Measurements from ENCODE around the gene GRIK3.

The GRIK3 gene

GRCh38 chr1:37010011-37010410 is 24.3 kb downstream of the GRIK3 start:
- H3K4me3 ChIP-seq (ENCODE audit: low read length), result no peak overlapping the region
- H3K9ac ChIP-seq (ENCODE audit: low read length), result no peak overlapping the region
- H3K27me3 ChIP-seq (replicated peaks; ENCODE audit: control insufficient read depth, insufficient read depth, low read length), result peaks cover 14% of the 10 kb centered on the region
- H3K9me3 ChIP-seq (ENCODE audit: control insufficient read depth, low read length), result no peaks in the 10 kb centered on the region
- H3K36me3 ChIP-seq (ENCODE audit: control insufficient read depth, insufficient read depth, low read length, severe bottlenecking), result no peaks in the 10 kb centered on the region
- no peaks in the 10 kb centered on the region for H3K4me1 ChIP-seq (ENCODE audit: control insufficient read depth, insufficient read depth, low read length)
- no peak for DNase-seq (ENCODE audit: low read depth)

GRCh38 chr1:37009521-37009920 is 24.8 kb downstream of the GRIK3 start:
- no peaks in the 10 kb centered on the region for H3K9me3 ChIP-seq (ENCODE audit: control insufficient read depth, low read length)
- no peak overlapping the region for H3K9ac ChIP-seq (ENCODE audit: low read length)
- DNase-seq (ENCODE audit: low read depth), result no peak
- no peak overlapping the region for H3K4me3 ChIP-seq (ENCODE audit: low read length)
- H3K4me1 ChIP-seq (ENCODE audit: control insufficient read depth, insufficient read depth, low read length), result no peaks in the 10 kb centered on the region
- peaks cover 14% of the 10 kb centered on the region for H3K27me3 ChIP-seq (replicated peaks; ENCODE audit: control insufficient read depth, insufficient read depth, low read length)
- no peaks in the 10 kb centered on the region for H3K36me3 ChIP-seq (ENCODE audit: control insufficient read depth, insufficient read depth, low read length, severe bottlenecking)

GRCh38 chr1:37006132-37006868 is 28.0 kb downstream of the GRIK3 start:
- no peak overlapping the region for H3K9ac ChIP-seq (ENCODE audit: low read length)
- H3K27me3 ChIP-seq (replicated peaks; ENCODE audit: control insufficient read depth, insufficient read depth, low read length), result peaks cover 9% of the 10 kb centered on the region
- no peaks in the 10 kb centered on the region for H3K36me3 ChIP-seq (ENCODE audit: control insufficient read depth, insufficient read depth, low read length, severe bottlenecking)
- H3K9me3 ChIP-seq (ENCODE audit: control insufficient read depth, low read length), result no peaks in the 10 kb centered on the region
- no peak overlapping the region for H3K4me3 ChIP-seq (ENCODE audit: low read length)
- no peak for DNase-seq (ENCODE audit: low read depth)
- H3K4me1 ChIP-seq (ENCODE audit: control insufficient read depth, insufficient read depth, low read length), result no peaks in the 10 kb centered on the region

- Histone ChIP-seq H3K36me3 (ENCODE audit: control insufficient read depth, insufficient read depth, low read length, severe bottlenecking) (no peaks in the 10 kb centered on the region), H3K9me3 (ENCODE audit: control insufficient read depth, low read length) (no peaks in the 10 kb centered on the region), H3K4me1 (ENCODE audit: control insufficient read depth, insufficient read depth, low read length) (no peaks in the 10 kb centered on the region), H3K9ac (ENCODE audit: low read length) (no peak overlapping the region), H3K4me3 (ENCODE audit: low read length) (no peak overlapping the region), H3K27me3 (replicated peaks; ENCODE audit: control insufficient read depth, insufficient read depth, low read length) (peaks cover 9% of the 10 kb centered on the region)
- DNase-seq (ENCODE audit: low read depth), result no peak
Measured at GRCh38 chr1:37002898-37003297, 31.4 kb downstream of the GRIK3 start.

GRCh38 chr1:37001703-37002102 is 32.6 kb downstream of the GRIK3 start:
- Histone ChIP-seq H3K9me3 (ENCODE audit: control insufficient read depth, low read length) (no peaks in the 10 kb centered on the region), H3K9ac (ENCODE audit: low read length) (no peak overlapping the region), H3K4me3 (ENCODE audit: low read length) (no peak overlapping the region), H3K4me1 (ENCODE audit: control insufficient read depth, insufficient read depth, low read length) (no peaks in the 10 kb centered on the region), H3K36me3 (ENCODE audit: control insufficient read depth, insufficient read depth, low read length, severe bottlenecking) (no peaks in the 10 kb centered on the region), H3K27me3 (replicated peaks; ENCODE audit: control insufficient read depth, insufficient read depth, low read length) (peaks cover 4% of the 10 kb centered on the region)
- DNase-seq (ENCODE audit: low read depth), result no peak

- Histone ChIP-seq H3K4me3 (ENCODE audit: low read length) (no peak overlapping the region), H3K36me3 (ENCODE audit: control insufficient read depth, insufficient read depth, low read length, severe bottlenecking) (no peaks in the 10 kb centered on the region), H3K27me3 (replicated peaks; ENCODE audit: control insufficient read depth, insufficient read depth, low read length) (peaks cover 6% of the 10 kb centered on the region), H3K4me1 (ENCODE audit: control insufficient read depth, insufficient read depth, low read length) (no peaks in the 10 kb centered on the region), H3K9ac (ENCODE audit: low read length) (no peak overlapping the region), H3K9me3 (ENCODE audit: control insufficient read depth, low read length) (no peaks in the 10 kb centered on the region)
- DNase-seq (ENCODE audit: low read depth), result no peak
Measured at GRCh38 chr1:36996106-36996505, 38.2 kb downstream of the GRIK3 start.

GRCh38 chr1:36994868-36995267 is 39.4 kb downstream of the GRIK3 start:
- Histone ChIP-seq H3K9ac (ENCODE audit: low read length) (no peak overlapping the region), H3K27me3 (replicated peaks; ENCODE audit: control insufficient read depth, insufficient read depth, low read length) (peaks cover 12% of the 10 kb centered on the region), H3K36me3 (ENCODE audit: control insufficient read depth, insufficient read depth, low read length, severe bottlenecking) (no peaks in the 10 kb centered on the region), H3K9me3 (ENCODE audit: control insufficient read depth, low read length) (no peaks in the 10 kb centered on the region), H3K4me1 (ENCODE audit: control insufficient read depth, insufficient read depth, low read length) (no peaks in the 10 kb centered on the region), H3K4me3 (ENCODE audit: low read length) (no peak overlapping the region)
- DNase-seq (ENCODE audit: low read depth), result no peak

- no peak for DNase-seq (ENCODE audit: low read depth)
- Histone ChIP-seq H3K9me3 (ENCODE audit: control insufficient read depth, low read length) (no peaks in the 10 kb centered on the region), H3K4me3 (ENCODE audit: low read length) (no peak overlapping the region), H3K27me3 (replicated peaks; ENCODE audit: control insufficient read depth, insufficient read depth, low read length) (peaks cover 16% of the 10 kb centered on the region), H3K4me1 (ENCODE audit: control insufficient read depth, insufficient read depth, low read length) (no peaks in the 10 kb centered on the region), H3K36me3 (ENCODE audit: control insufficient read depth, insufficient read depth, low read length, severe bottlenecking) (no peaks in the 10 kb centered on the region), H3K9ac (ENCODE audit: low read length) (no peak overlapping the region)
Measured at GRCh38 chr1:36994294-36994693, 40.0 kb downstream of the GRIK3 start.

GRCh38 chr1:36992139-36992943 is 42.0 kb downstream of the GRIK3 start:
- Histone ChIP-seq H3K36me3 (ENCODE audit: control insufficient read depth, insufficient read depth, low read length, severe bottlenecking) (no peaks in the 10 kb centered on the region), H3K9ac (ENCODE audit: low read length) (no peak overlapping the region), H3K4me3 (ENCODE audit: low read length) (no peak overlapping the region), H3K27me3 (replicated peaks; ENCODE audit: control insufficient read depth, insufficient read depth, low read length) (peaks cover 16% of the 10 kb centered on the region), H3K9me3 (ENCODE audit: control insufficient read depth, low read length) (no peaks in the 10 kb centered on the region), H3K4me1 (ENCODE audit: control insufficient read depth, insufficient read depth, low read length) (no peaks in the 10 kb centered on the region)
- no peak for DNase-seq (ENCODE audit: low read depth)

GRCh38 chr1:36991551-36991950 is 42.8 kb downstream of the GRIK3 start:
- Histone ChIP-seq H3K9me3 (ENCODE audit: control insufficient read depth, low read length) (no peaks in the 10 kb centered on the region), H3K27me3 (replicated peaks; ENCODE audit: control insufficient read depth, insufficient read depth, low read length) (peaks cover 16% of the 10 kb centered on the region), H3K4me1 (ENCODE audit: control insufficient read depth, insufficient read depth, low read length) (no peaks in the 10 kb centered on the region), H3K36me3 (ENCODE audit: control insufficient read depth, insufficient read depth, low read length, severe bottlenecking) (no peaks in the 10 kb centered on the region), H3K9ac (ENCODE audit: low read length) (no peak overlapping the region), H3K4me3 (ENCODE audit: low read length) (no peak overlapping the region)
- DNase-seq (ENCODE audit: low read depth), result no peak

- no peak for DNase-seq (ENCODE audit: low read depth)
- Histone ChIP-seq H3K9me3 (ENCODE audit: control insufficient read depth, low read length) (no peaks in the 10 kb centered on the region), H3K4me3 (ENCODE audit: low read length) (no peak overlapping the region), H3K9ac (ENCODE audit: low read length) (no peak overlapping the region), H3K4me1 (ENCODE audit: control insufficient read depth, insufficient read depth, low read length) (no peaks in the 10 kb centered on the region), H3K36me3 (ENCODE audit: control insufficient read depth, insufficient read depth, low read length, severe bottlenecking) (no peaks in the 10 kb centered on the region), H3K27me3 (replicated peaks; ENCODE audit: control insufficient read depth, insufficient read depth, low read length) (peaks cover 16% of the 10 kb centered on the region)
Measured at GRCh38 chr1:36990928-36991327, 43.4 kb downstream of the GRIK3 start.

Data from adipocyte (in vitro differentiated cells).